Measurements from ENCODE around the gene SYT7.

- TF ChIP-seq POLR2A (IDR thresholded peaks at IDR 0.05; ENCODE audit: low read length) (no peak), GATA1 (IDR thresholded peaks at IDR 0.05; ENCODE audit: low read depth, low read length) (no peak)
Observed at GRCh38 chr11:61499816-61500491, 80.9 kb downstream of the SYT7 start.
